Smooth muscle cell (in vitro differentiated cells): ENCODE measurements around the gene MSI2. TPM values are rescaled to one million over a fixed set of nuclear protein-coding genes. Genes with fewer than 3 reads are reported as not detected.

Experiments
- DNase-seq: peaks from one replicate; lab custom pipeline; 2025; ENCODE audit not compliant: unreplicated experiment; lab: John Stamatoyannopoulos, UW
- H2AFZ ChIP-seq: fragments of 200-600 bp; sonication (generic); 2 replicates; pipeline ENCODE4 v1.6.0; 2016; ENCODE audit warnings: antibody characterized with exemption, low read depth, mild to moderate bottlenecking
- H3F3A ChIP-seq: fragments of 200-600 bp; sonication (generic); 2 replicates; pipeline ENCODE4 v1.6.0; 2017; ENCODE audit warnings: antibody characterized with exemption, low read depth
- H3K27ac ChIP-seq: fragments of 200-600 bp; sonication (generic); 2 replicates; pipeline ENCODE4 v1.5.1; 2016; ENCODE audit warnings: low read depth, mild to moderate bottlenecking
- H3K27me3 ChIP-seq: fragments of 200-600 bp; sonication (generic); 2 replicates; pipeline ENCODE4 v1.6.1; 2016; ENCODE audit warnings: low read depth, mild to moderate bottlenecking
- H3K36me3 ChIP-seq: fragments of 200-600 bp; sonication (generic); 2 replicates; pipeline ENCODE4 v1.5.1; 2016; ENCODE audit warnings: low read depth
- H3K4me1 ChIP-seq: fragments of 200-600 bp; sonication (generic); 2 replicates; pipeline ENCODE4 v1.5.1; 2016; ENCODE audit warnings: low read depth
- H3K4me2 ChIP-seq: fragments of 200-600 bp; sonication (generic); 2 replicates; pipeline ENCODE4 v1.6.0; 2016; ENCODE audit warnings: mild to moderate bottlenecking
- H3K4me3 ChIP-seq: fragments of 200-600 bp; sonication (generic); 2 replicates; pipeline ENCODE4 v1.5.1; 2016; ENCODE audit warnings: mild to moderate bottlenecking
- H3K79me2 ChIP-seq: fragments of 200-600 bp; sonication (generic); 2 replicates; pipeline ENCODE4 v1.6.0; 2016; ENCODE audit warnings: low read depth, mild to moderate bottlenecking
- H3K9ac ChIP-seq: fragments of 200-600 bp; sonication (generic); 2 replicates; pipeline ENCODE4 v1.6.0; 2016; ENCODE audit warnings: low read depth
- H3K9me3 ChIP-seq: fragments of 200-600 bp; sonication (generic); replicated peaks from 2 replicates; pipeline ENCODE4 v1.5.1; 2016; ENCODE audit warnings: low read depth
- H4K20me1 ChIP-seq: fragments of 200-600 bp; sonication (generic); 2 replicates; pipeline ENCODE4 v1.6.0; 2016; ENCODE audit warnings: low read depth
- WGBS: methylation state at CpG from one replicate; pipeline ENCODE4 v1.1.7; 2016; ENCODE audit warnings: low lambda C conversion rate; 5-methylcytosine and 5-hydroxymethylcytosine counted together
- polyA plus RNA-seq: library from polyadenylated mRNA; unstranded; fragments of >200 nt; fragmentation: Nextera tagmentation; extraction: Ambion mirVana; gene quantifications from 2 replicates; pipeline ENCODE4 v1.2.1, GENCODE V29; 2016
- total RNA-seq: library from RNA; depleted of rRNA; stranded (reverse); fragments of >200 nt; gene quantifications from 2 replicates; pipeline ENCODE4 v1.2.3, GENCODE V29; 2014
- TF ChIP-seq, protein P1 (sequence below): fragments of 200-600 bp; sonication (generic); IDR thresholded peaks from 2 replicates; pipeline ENCODE4 v1.5.1; 2017; ENCODE audit warnings: borderline replicate concordance, mild to moderate bottlenecking, antibody characterized with exemption; ENCODE audit not compliant: insufficient read depth, poor library complexity, severe bottlenecking

MSI2 gene
- total and polyA plus RNA-seq, 2 experiments from 2014 or later = 5.7 to 36.5 TPM

GRCh38 chr17:57318913-57319312, 62.6 kb downstream of the MSI2 start:
- Histone ChIP-seq H3K4me1 (peaks cover 6% of the 10 kb centered on the region), H3K79me2 (peaks cover 6% of the 10 kb centered on the region), H3K27me3 (no peaks in the 10 kb centered on the region), H2AFZ (no peak overlapping the region), H3K36me3 (no peaks in the 10 kb centered on the region), H3K9ac (no peak overlapping the region), H3K27ac (no peak overlapping the region), H3F3A (no peaks in the 10 kb centered on the region), H4K20me1 (peaks cover 79% of the 10 kb centered on the region), H3K4me2 (no peak overlapping the region), H3K4me3 (no peak overlapping the region), H3K9me3 (no peaks in the 10 kb centered on the region)
- WGBS = 94% methylated on average over 6 of the region's 6 CpGs
- no peak for DNase-seq
- TF ChIP-seq, protein P1, sequence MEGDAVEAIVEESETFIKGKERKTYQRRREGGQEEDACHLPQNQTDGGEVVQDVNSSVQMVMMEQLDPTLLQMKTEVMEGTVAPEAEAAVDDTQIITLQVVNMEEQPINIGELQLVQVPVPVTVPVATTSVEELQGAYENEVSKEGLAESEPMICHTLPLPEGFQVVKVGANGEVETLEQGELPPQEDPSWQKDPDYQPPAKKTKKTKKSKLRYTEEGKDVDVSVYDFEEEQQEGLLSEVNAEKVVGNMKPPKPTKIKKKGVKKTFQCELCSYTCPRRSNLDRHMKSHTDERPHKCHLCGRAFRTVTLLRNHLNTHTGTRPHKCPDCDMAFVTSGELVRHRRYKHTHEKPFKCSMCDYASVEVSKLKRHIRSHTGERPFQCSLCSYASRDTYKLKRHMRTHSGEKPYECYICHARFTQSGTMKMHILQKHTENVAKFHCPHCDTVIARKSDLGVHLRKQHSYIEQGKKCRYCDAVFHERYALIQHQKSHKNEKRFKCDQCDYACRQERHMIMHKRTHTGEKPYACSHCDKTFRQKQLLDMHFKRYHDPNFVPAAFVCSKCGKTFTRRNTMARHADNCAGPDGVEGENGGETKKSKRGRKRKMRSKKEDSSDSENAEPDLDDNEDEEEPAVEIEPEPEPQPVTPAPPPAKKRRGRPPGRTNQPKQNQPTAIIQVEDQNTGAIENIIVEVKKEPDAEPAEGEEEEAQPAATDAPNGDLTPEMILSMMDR = no peak

DNA sequence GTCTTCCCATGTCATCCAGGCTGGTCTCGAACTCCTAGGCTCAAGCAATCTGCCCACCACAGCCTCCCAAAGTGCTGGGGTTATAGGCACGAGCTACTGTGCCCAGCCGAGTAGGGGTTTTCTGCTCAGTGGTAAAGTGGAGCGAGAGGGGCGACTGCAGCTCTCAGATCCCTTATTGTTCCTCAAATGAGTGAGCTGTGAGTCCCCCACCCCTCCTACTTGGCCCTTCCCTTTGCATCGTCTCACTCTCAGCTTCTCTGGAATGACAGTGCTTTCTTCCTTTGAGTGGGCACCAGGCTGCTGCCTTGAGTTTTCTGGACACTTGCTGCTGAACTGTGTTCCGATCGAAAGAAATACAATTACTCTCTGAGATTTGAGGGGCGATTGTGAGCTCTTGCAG, 63.5 kb downstream of the MSI2 start:
- no peak overlapping the region for H2AFZ ChIP-seq
- 96% methylated on average over 9 of the region's 9 CpGs for WGBS
- no peaks in the 10 kb centered on the region for H3F3A ChIP-seq
- no peak overlapping the region for H3K27ac ChIP-seq
- no peaks in the 10 kb centered on the region for H3K9me3 ChIP-seq
- H3K9ac ChIP-seq = no peak overlapping the region
- TF ChIP-seq, protein P1 = no peak
- no peak overlapping the region for H3K4me2 ChIP-seq
- peaks cover 80% of the 10 kb centered on the region for H4K20me1 ChIP-seq
- no peak overlapping the region for H3K4me3 ChIP-seq
- no peaks in the 10 kb centered on the region for H3K27me3 ChIP-seq
- DNase-seq = no peak
- H3K4me1 ChIP-seq = peaks cover 4% of the 10 kb centered on the region
- peaks cover 6% of the 10 kb centered on the region for H3K79me2 ChIP-seq
- H3K36me3 ChIP-seq = no peaks in the 10 kb centered on the region

DNA sequence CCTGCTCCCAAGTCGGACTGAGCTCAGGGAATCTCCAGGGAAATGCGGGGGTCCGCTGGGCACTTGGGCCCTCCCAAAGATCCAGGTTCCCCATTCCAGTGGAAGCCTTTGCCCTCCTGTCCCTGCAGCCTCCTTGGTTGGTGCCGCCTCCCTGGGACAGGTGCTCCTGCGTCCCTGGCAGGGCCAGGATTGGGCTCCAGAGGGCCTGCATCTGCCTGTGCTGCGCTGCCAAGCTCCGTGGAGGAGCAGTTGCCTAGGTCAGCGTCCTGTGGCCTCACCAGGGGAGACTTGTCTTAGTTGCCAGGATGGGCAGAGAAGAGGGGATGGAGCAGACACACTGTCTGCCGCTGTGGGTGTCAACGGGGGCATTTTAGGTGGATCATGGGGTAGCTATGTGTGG, 67.1 kb downstream of the MSI2 start:
- H3K27ac ChIP-seq = no peak overlapping the region
- H3K4me2 ChIP-seq = no peak overlapping the region
- H3K79me2 ChIP-seq = peaks cover 4% of the 10 kb centered on the region
- DNase-seq = no peak
- H3K27me3 ChIP-seq = no peaks in the 10 kb centered on the region
- WGBS = 96% methylated on average over 10 of the region's 10 CpGs
- no peaks in the 10 kb centered on the region for H3K9me3 ChIP-seq
- no peaks in the 10 kb centered on the region for H3F3A ChIP-seq
- TF ChIP-seq, protein P1 = no peak
- H3K4me1 ChIP-seq = peaks cover 4% of the 10 kb centered on the region
- no peaks in the 10 kb centered on the region for H3K36me3 ChIP-seq
- H4K20me1 ChIP-seq = peaks cover 94% of the 10 kb centered on the region
- no peak overlapping the region for H3K9ac ChIP-seq
- no peak overlapping the region for H2AFZ ChIP-seq
- no peak overlapping the region for H3K4me3 ChIP-seq

GRCh38 chr17:57324060-57324459, 67.7 kb downstream of the MSI2 start:
- H3K79me2 ChIP-seq = peaks cover 8% of the 10 kb centered on the region
- peaks cover 94% of the 10 kb centered on the region for H4K20me1 ChIP-seq
- WGBS = 98% methylated on average over 13 of the region's 13 CpGs
- H3F3A ChIP-seq = peaks cover 2% of the 10 kb centered on the region
- no peaks in the 10 kb centered on the region for H3K9me3 ChIP-seq
- no peak overlapping the region for H3K4me3 ChIP-seq
- no peak overlapping the region for H3K9ac ChIP-seq
- DNase-seq = no peak
- no peaks in the 10 kb centered on the region for H3K27me3 ChIP-seq
- TF ChIP-seq, protein P1 = no peak
- H3K4me1 ChIP-seq = peaks cover 10% of the 10 kb centered on the region
- no peak overlapping the region for H2AFZ ChIP-seq
- no peak overlapping the region for H3K27ac ChIP-seq
- H3K36me3 ChIP-seq = no peaks in the 10 kb centered on the region
- H3K4me2 ChIP-seq = no peak overlapping the region
